ENCODE results near the gene SYT1.

SYT1 gene

DNA sequence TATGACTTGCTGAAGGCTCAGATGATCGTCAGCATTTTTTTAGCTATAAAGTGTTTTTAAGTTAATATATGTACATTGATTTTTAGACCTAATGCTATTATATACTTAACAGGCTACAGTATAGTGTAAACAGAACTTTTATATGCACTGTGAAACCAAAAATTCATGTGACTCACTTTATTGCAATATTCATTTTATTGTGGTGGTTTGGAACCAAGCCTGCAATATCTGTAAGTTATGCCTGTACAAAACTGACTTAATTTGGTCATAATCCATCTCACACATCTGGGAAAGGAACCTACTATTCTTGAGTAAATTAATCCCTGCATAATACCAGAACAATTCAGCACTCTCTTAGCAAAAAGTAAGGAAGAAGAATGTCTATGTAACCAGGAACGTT is 390.7 kb downstream of the SYT1 start:
- Histone ChIP-seq H4K8ac (ENCODE audit: low read length) (no peak overlapping the region), H2AFZ (ENCODE audit: low read depth, low read length) (no peak overlapping the region), H2AK5ac (ENCODE audit: low read length, severe bottlenecking) (no peak overlapping the region), H3K27me3 (ENCODE audit: control insufficient read depth in 1 of 2, insufficient read depth in 1 of 2, low read length in 2 of 2) (no peaks in the 10 kb centered on the region), H3K9me3 (ENCODE audit: control insufficient read depth, low read length) (peaks cover 9% of the 10 kb centered on the region), H3K27ac (ENCODE audit: low read length, poor library complexity, severe bottlenecking) (no peak overlapping the region), H2BK12ac (ENCODE audit: low read length in 2 of 2) (no peak overlapping the region), H2BK15ac (ENCODE audit: low read depth, poor library complexity, severe bottlenecking) (no peak overlapping the region), H3K14ac (ENCODE audit: low read length in 2 of 2) (no peak overlapping the region), H2BK120ac (ENCODE audit: low read depth, low read length) (no peak overlapping the region), H3K18ac (ENCODE audit: low read depth in 1 of 2, low read length in 2 of 2) (no peak overlapping the region), H3K4me1 (ENCODE audit: control insufficient read depth, insufficient read depth, low read depth, low read length) (no peaks in the 10 kb centered on the region), H3K4me3 (ENCODE audit: insufficient read depth in 1 of 2, low read depth in 1 of 2, low read length in 2 of 2) (no peak overlapping the region), H3K23ac (ENCODE audit: low read length in 2 of 2) (no peak overlapping the region), H3K4me2 (ENCODE audit: low read length, poor library complexity, severe bottlenecking) (no peak overlapping the region), H3K79me1 (replicated peaks; ENCODE audit: low read length, poor library complexity, severe bottlenecking) (no peaks in the 10 kb centered on the region), H2BK5ac (ENCODE audit: low read depth, low read length, poor library complexity, severe bottlenecking) (no peak overlapping the region), H3K9ac (ENCODE audit: low read length) (no peak overlapping the region), H4K91ac (ENCODE audit: low read length) (no peak overlapping the region), H3K36me3 (ENCODE audit: control insufficient read depth in 1 of 2, insufficient read depth in 2 of 2, low read depth in 1 of 2, low read length in 2 of 2) (no peaks in the 10 kb centered on the region), H3K4ac (ENCODE audit: low read depth in 1 of 2, low read length in 2 of 2) (no peak overlapping the region)
- no peak for DNase-seq
- 76% methylated on average over 1 of the region's 2 CpGs for WGBS

DNA sequence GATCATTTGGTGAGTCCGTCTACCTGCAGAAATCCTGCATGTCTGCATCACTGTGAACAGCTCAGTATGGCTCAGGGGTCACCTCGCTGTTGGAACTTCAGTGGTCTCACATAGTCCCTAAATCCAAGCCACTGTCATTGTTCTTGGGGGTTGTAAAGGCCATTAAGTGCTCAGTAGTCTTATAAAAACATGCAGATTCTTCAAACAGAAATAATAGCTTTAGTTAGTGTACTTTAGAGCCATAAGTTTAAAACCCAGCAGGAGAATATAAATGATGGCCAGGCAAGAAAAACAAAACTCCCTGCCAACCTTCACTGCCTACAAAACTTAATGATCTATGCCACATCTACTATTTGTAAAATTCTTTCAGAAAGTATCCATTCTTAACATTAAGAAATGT is 396.3 kb downstream of the SYT1 start:
- Histone ChIP-seq H4K8ac (ENCODE audit: low read length) (no peak overlapping the region), H3K79me1 (replicated peaks; ENCODE audit: low read length, poor library complexity, severe bottlenecking) (no peaks in the 10 kb centered on the region), H3K27ac (ENCODE audit: low read length, poor library complexity, severe bottlenecking) (no peak overlapping the region), H3K4me1 (ENCODE audit: control insufficient read depth, insufficient read depth, low read depth, low read length) (peaks cover 2% of the 10 kb centered on the region), H2BK12ac (ENCODE audit: low read length in 2 of 2) (no peak overlapping the region), H3K4me3 (ENCODE audit: insufficient read depth in 1 of 2, low read depth in 1 of 2, low read length in 2 of 2) (no peak overlapping the region), H3K9ac (ENCODE audit: low read length) (no peak overlapping the region), H3K23ac (ENCODE audit: low read length in 2 of 2) (no peak overlapping the region), H2BK5ac (ENCODE audit: low read depth, low read length, poor library complexity, severe bottlenecking) (no peak overlapping the region), H2BK120ac (ENCODE audit: low read depth, low read length) (no peak overlapping the region), H3K9me3 (ENCODE audit: control insufficient read depth, low read length) (no peaks in the 10 kb centered on the region), H3K14ac (ENCODE audit: low read length in 2 of 2) (no peak overlapping the region), H3K36me3 (ENCODE audit: control insufficient read depth in 1 of 2, insufficient read depth in 2 of 2, low read depth in 1 of 2, low read length in 2 of 2) (no peaks in the 10 kb centered on the region), H4K91ac (ENCODE audit: low read length) (no peak overlapping the region), H3K27me3 (ENCODE audit: control insufficient read depth in 1 of 2, insufficient read depth in 1 of 2, low read length in 2 of 2) (no peaks in the 10 kb centered on the region), H2AFZ (ENCODE audit: low read depth, low read length) (no peak overlapping the region), H2AK5ac (ENCODE audit: low read length, severe bottlenecking) (no peak overlapping the region), H3K4me2 (ENCODE audit: low read length, poor library complexity, severe bottlenecking) (no peak overlapping the region), H2BK15ac (ENCODE audit: low read depth, poor library complexity, severe bottlenecking) (no peak overlapping the region), H3K18ac (ENCODE audit: low read depth in 1 of 2, low read length in 2 of 2) (no peak overlapping the region), H3K4ac (ENCODE audit: low read depth in 1 of 2, low read length in 2 of 2) (no peak overlapping the region)
- DNase-seq = no peak
- 95% methylated on average over 2 of the region's 2 CpGs for WGBS

DNA sequence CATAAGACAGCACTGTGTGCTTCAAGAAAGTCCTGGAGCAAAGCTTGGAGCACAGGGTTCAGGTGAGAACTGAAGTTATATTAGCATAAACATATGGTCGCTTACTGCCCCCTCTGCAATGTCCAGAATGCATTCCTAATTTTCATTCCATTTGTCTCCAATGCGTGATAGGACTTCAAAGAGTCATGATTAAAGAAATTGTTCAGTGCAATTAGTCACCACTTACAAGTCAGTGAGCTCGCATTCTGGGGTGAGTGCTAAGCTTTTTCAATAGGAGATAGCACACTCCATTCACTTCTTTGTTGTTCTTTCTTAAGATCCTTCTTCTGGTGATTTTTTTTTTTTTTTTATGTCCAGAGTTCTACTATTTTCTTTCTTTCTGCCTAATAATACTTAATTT is 398.4 kb downstream of the SYT1 start:
- H3K4me1 ChIP-seq (ENCODE audit: control insufficient read depth, insufficient read depth, low read depth, low read length) = peaks cover 2% of the 10 kb centered on the region
- H4K91ac ChIP-seq (ENCODE audit: low read length) = no peak overlapping the region
- no peaks in the 10 kb centered on the region for H3K9me3 ChIP-seq (ENCODE audit: control insufficient read depth, low read length)
- WGBS = 93% methylated on average over 2 of the region's 3 CpGs
- no peak overlapping the region for H3K4ac ChIP-seq (ENCODE audit: low read depth in 1 of 2, low read length in 2 of 2)
- H3K18ac ChIP-seq (ENCODE audit: low read depth in 1 of 2, low read length in 2 of 2) = no peak overlapping the region
- H3K79me1 ChIP-seq (replicated peaks; ENCODE audit: low read length, poor library complexity, severe bottlenecking) = no peaks in the 10 kb centered on the region
- no peak overlapping the region for H2AK5ac ChIP-seq (ENCODE audit: low read length, severe bottlenecking)
- H3K4me2 ChIP-seq (ENCODE audit: low read length, poor library complexity, severe bottlenecking) = no peak overlapping the region
- H3K27ac ChIP-seq (ENCODE audit: low read length, poor library complexity, severe bottlenecking) = no peak overlapping the region
- H4K8ac ChIP-seq (ENCODE audit: low read length) = no peak overlapping the region
- no peak overlapping the region for H2BK15ac ChIP-seq (ENCODE audit: low read depth, poor library complexity, severe bottlenecking)
- H3K23ac ChIP-seq (ENCODE audit: low read length in 2 of 2) = no peak overlapping the region
- H2BK120ac ChIP-seq (ENCODE audit: low read depth, low read length) = no peak overlapping the region
- H3K36me3 ChIP-seq (ENCODE audit: control insufficient read depth in 1 of 2, insufficient read depth in 2 of 2, low read depth in 1 of 2, low read length in 2 of 2) = no peaks in the 10 kb centered on the region
- no peak overlapping the region for H3K14ac ChIP-seq (ENCODE audit: low read length in 2 of 2)
- no peaks in the 10 kb centered on the region for H3K27me3 ChIP-seq (ENCODE audit: control insufficient read depth in 1 of 2, insufficient read depth in 1 of 2, low read length in 2 of 2)
- H2BK5ac ChIP-seq (ENCODE audit: low read depth, low read length, poor library complexity, severe bottlenecking) = no peak overlapping the region
- H3K4me3 ChIP-seq (ENCODE audit: insufficient read depth in 1 of 2, low read depth in 1 of 2, low read length in 2 of 2) = no peak overlapping the region
- no peak overlapping the region for H2AFZ ChIP-seq (ENCODE audit: low read depth, low read length)
- no peak for DNase-seq
- H3K9ac ChIP-seq (ENCODE audit: low read length) = no peak overlapping the region
- no peak overlapping the region for H2BK12ac ChIP-seq (ENCODE audit: low read length in 2 of 2)

DNA sequence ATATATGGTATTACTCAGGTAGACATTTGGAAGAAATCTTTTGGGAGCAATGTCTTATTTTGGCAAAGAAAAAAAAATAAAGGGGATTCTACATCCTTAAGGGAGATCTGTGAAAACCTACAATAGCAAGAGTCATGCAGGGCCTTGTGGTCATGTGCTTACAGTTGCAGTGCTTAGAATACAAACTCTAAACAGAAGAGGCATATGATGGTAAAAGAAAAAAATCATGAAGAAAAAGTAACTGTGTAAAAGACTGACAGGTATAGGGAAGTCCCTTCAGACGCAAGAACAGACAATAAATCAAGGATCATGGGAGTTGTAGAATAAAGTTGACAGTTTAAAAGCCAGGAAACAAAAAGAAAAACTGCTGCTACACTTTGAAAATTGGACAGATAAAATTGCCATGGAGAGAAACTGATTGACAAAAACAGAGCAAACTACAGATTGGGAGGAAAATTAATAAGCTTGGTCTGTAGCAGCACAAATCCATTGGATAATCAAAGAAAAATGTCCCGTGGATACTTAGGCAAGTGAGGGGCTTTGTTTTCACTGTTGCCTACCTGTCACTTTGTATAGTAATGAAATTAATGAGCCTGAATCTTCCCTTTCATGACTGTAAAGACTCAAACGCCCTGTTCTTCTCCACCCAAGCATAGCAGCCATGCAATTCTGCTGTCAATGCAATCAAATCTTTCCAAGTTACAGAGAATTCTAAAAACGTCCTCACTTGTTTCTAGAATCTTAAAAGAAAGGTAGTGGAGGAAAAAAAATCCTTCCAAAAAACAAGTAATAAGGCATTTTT is 402.0 kb downstream of the SYT1 start:
- H4K8ac ChIP-seq (ENCODE audit: low read length) = no peak overlapping the region
- no peak overlapping the region for H3K9ac ChIP-seq (ENCODE audit: low read length)
- no peak overlapping the region for H2BK12ac ChIP-seq (ENCODE audit: low read length in 2 of 2)
- no peak overlapping the region for H3K4ac ChIP-seq (ENCODE audit: low read depth in 1 of 2, low read length in 2 of 2)
- no peaks in the 10 kb centered on the region for H3K79me1 ChIP-seq (replicated peaks; ENCODE audit: low read length, poor library complexity, severe bottlenecking)
- no peaks in the 10 kb centered on the region for H3K4me1 ChIP-seq (ENCODE audit: control insufficient read depth, insufficient read depth, low read depth, low read length)
- H3K36me3 ChIP-seq (ENCODE audit: control insufficient read depth in 1 of 2, insufficient read depth in 2 of 2, low read depth in 1 of 2, low read length in 2 of 2) = no peaks in the 10 kb centered on the region
- H4K91ac ChIP-seq (ENCODE audit: low read length) = no peak overlapping the region
- H3K9me3 ChIP-seq (ENCODE audit: control insufficient read depth, low read length) = no peaks in the 10 kb centered on the region
- no peaks in the 10 kb centered on the region for H3K27me3 ChIP-seq (ENCODE audit: control insufficient read depth in 1 of 2, insufficient read depth in 1 of 2, low read length in 2 of 2)
- H3K4me3 ChIP-seq (ENCODE audit: insufficient read depth in 1 of 2, low read depth in 1 of 2, low read length in 2 of 2) = no peak overlapping the region
- no peak overlapping the region for H3K18ac ChIP-seq (ENCODE audit: low read depth in 1 of 2, low read length in 2 of 2)
- no peak overlapping the region for H2BK15ac ChIP-seq (ENCODE audit: low read depth, poor library complexity, severe bottlenecking)
- H2AK5ac ChIP-seq (ENCODE audit: low read length, severe bottlenecking) = no peak overlapping the region
- no peak overlapping the region for H3K23ac ChIP-seq (ENCODE audit: low read length in 2 of 2)
- H2BK120ac ChIP-seq (ENCODE audit: low read depth, low read length) = no peak overlapping the region
- 70% methylated on average over 2 of the region's 4 CpGs for WGBS
- no peak overlapping the region for H3K27ac ChIP-seq (ENCODE audit: low read length, poor library complexity, severe bottlenecking)
- DNase-seq = no peak
- H2AFZ ChIP-seq (ENCODE audit: low read depth, low read length) = no peak overlapping the region
- no peak overlapping the region for H3K14ac ChIP-seq (ENCODE audit: low read length in 2 of 2)
- no peak overlapping the region for H3K4me2 ChIP-seq (ENCODE audit: low read length, poor library complexity, severe bottlenecking)
- no peak overlapping the region for H2BK5ac ChIP-seq (ENCODE audit: low read depth, low read length, poor library complexity, severe bottlenecking)
